ENCODE results near the gene OR5H15. TPM values are rescaled to one million over a fixed set of nuclear protein-coding genes. Genes with fewer than 3 reads are reported as not detected.

OR5H15 gene
- total RNA-seq, 1 donor from 2014 or later: not detected

DNA sequence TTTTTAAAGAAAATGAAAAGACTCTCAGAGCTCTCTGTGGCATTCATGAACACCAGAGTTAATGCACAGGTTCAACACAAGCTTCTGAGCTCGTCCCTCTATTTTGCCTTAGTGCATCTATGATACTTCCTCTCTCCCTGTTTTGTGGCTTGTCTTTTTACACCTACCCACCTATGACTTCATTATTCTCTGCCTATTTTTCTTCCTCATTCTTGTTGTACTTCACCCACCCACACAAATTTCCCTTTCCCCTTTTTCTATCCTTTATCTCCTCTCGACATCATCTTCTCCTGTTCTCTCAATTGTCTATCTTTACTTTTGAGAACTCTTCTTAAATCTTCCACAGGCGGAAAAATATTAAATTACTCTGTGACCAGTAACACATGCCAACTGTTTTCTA is 48.6 kb downstream of the OR5H15 start:
- DNase-seq (ENCODE audit: low spot score): no peak
- intact Hi-C loops (cut with DNase I): no loop called here
- no peak for ATAC-seq

Other genes starting within 250 kb of the OR5H15 start
- 36.0 TPM for gene RIOX2, start 194.3 kb upstream of the OR5H15 start, total RNA-seq
- not detected for gene GABRR3, start 131.4 kb upstream of the OR5H15 start, total RNA-seq
- gene OR5AC2, start 79.5 kb upstream of the OR5H15 start, total RNA-seq: not detected
- not detected for gene OR5H1, start 36.0 kb upstream of the OR5H15 start, total RNA-seq
- gene OR5H14, start 19.2 kb upstream of the OR5H15 start, total RNA-seq: not detected
- gene OR5H6, start 97.5 kb downstream of the OR5H15 start, total RNA-seq: not detected
- gene OR5H2, start 115.8 kb downstream of the OR5H15 start, total RNA-seq: not detected
- gene OR5K4, start 187.2 kb downstream of the OR5H15 start, total RNA-seq: not detected
- not detected for gene OR5K3, start 224.0 kb downstream of the OR5H15 start, total RNA-seq